Measurements from ENCODE around the gene GALNTL6. TPM values are rescaled to one million over a fixed set of nuclear protein-coding genes. Genes with fewer than 3 reads are reported as not detected.

Gene GALNTL6
- polyA plus RNA-seq, 1 donor (not counting 4 experiments of a cell fraction or from before 2014, with no cell fraction given), result not detected

DNA sequence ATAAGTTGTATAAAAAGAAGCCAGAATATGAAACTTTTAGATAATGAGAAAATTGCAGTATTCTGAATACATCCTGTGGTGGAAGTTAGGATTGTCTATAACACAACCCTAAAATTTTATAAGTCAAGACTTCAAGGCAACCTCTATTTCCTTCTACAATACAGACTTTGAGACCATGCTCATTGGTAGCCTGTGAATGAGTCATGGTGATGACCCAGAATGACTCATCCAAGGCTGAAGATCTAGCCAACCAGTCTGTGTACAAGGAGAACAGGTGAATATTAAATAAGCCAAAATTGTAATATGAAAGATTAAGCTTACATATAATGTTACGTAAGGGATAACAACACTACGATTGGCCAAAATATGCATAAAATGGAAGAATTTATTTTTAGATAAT, 879.5 kb downstream of the GALNTL6 start:
- Histone ChIP-seq H3K4me1 (ENCODE audit: control insufficient read depth, extremely low read depth, insufficient read depth, low read length) (no peaks in the 10 kb centered on the region), H3K9ac (ENCODE audit: control insufficient read depth, extremely low read depth, insufficient read depth, low read length) (no peak overlapping the region), H3K27me3 (ENCODE audit: control insufficient read depth, extremely low read depth, insufficient read depth, low read length) (no peaks in the 10 kb centered on the region), H3K36me3 (ENCODE audit: control insufficient read depth in 2 of 2, extremely low read depth in 1 of 2, insufficient read depth in 2 of 2, low read length in 2 of 2) (no peaks in the 10 kb centered on the region), H3K79me2 (ENCODE audit: control insufficient read depth, insufficient read depth, low read length) (no peaks in the 10 kb centered on the region), H3K27ac (ENCODE audit: control insufficient read depth, insufficient read depth, low read length) (no peak overlapping the region), H2AFZ (ENCODE audit: control insufficient read depth, low read length) (no peak overlapping the region), H4K20me1 (ENCODE audit: control insufficient read depth, extremely low read depth, insufficient read depth, low read length) (no peaks in the 10 kb centered on the region), H3K4me3 (ENCODE audit: control insufficient read depth in 2 of 3, extremely low read depth in 1 of 3, insufficient read depth in 2 of 3, low read depth in 1 of 3, low read length in 3 of 3) (no peak overlapping the region), H3K4me2 (ENCODE audit: control insufficient read depth, extremely low read depth, insufficient read depth, low read depth, low read length) (no peak overlapping the region), H3K9me1 (ENCODE audit: control insufficient read depth, extremely low read depth, insufficient read depth, low read length) (no peaks in the 10 kb centered on the region), H3K9me3 (ENCODE audit: control insufficient read depth, low read depth, low read length) (no peaks in the 10 kb centered on the region)
- no peak for DNase-seq (ENCODE audit: low read depth, low spot score)
- no peak for FAIRE-seq
- no peak for TF ChIP-seq EZH2 (IDR thresholded peaks at IDR 0.05; ENCODE audit: low read length)
- TF ChIP-seq CTCF (optimal IDR thresholded peaks at IDR 0.05 in 1 of 3, IDR thresholded peaks at IDR 0.05 in 1 of 3, conservative IDR thresholded peaks at IDR 0.05 in 1 of 3; ENCODE audit: extremely low read depth in 1 of 3, insufficient read depth in 2 of 3, low read length in 3 of 3), result no peak
- dilution Hi-C loops (cut with MboI; ENCODE audit: extremely low pct_ligation_motif_present, low sequenced_read_pairs), result no loop called here

DNA sequence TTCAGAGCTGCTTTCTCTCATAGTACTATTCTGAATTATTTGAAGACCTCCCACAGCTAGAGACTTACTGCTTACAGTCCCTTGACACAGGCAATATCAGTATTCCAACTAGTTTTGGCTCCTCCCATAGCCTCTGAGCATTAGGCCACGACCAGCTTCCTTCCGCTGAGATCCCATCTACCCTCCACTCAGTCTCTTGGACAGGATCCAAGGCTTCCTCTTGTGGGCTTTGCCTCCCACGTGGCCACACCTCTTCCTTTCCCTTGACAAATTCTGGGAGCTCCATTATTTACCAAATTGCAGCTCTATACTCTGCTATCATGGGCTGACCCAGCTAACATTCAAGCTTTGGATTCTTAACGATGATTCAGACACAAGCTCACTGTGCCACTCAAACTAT, 885.1 kb downstream of the GALNTL6 start:
- Histone ChIP-seq H3K79me2 (ENCODE audit: control insufficient read depth, insufficient read depth, low read length) (no peaks in the 10 kb centered on the region), H3K4me3 (ENCODE audit: control insufficient read depth in 2 of 3, extremely low read depth in 1 of 3, insufficient read depth in 2 of 3, low read depth in 1 of 3, low read length in 3 of 3) (no peak overlapping the region), H2AFZ (ENCODE audit: control insufficient read depth, low read length) (no peak overlapping the region), H3K27ac (ENCODE audit: control insufficient read depth, insufficient read depth, low read length) (no peak overlapping the region), H3K9me1 (ENCODE audit: control insufficient read depth, extremely low read depth, insufficient read depth, low read length) (no peaks in the 10 kb centered on the region), H3K27me3 (ENCODE audit: control insufficient read depth, extremely low read depth, insufficient read depth, low read length) (no peaks in the 10 kb centered on the region), H4K20me1 (ENCODE audit: control insufficient read depth, extremely low read depth, insufficient read depth, low read length) (no peaks in the 10 kb centered on the region), H3K4me1 (ENCODE audit: control insufficient read depth, extremely low read depth, insufficient read depth, low read length) (no peaks in the 10 kb centered on the region), H3K9me3 (ENCODE audit: control insufficient read depth, low read depth, low read length) (no peaks in the 10 kb centered on the region), H3K4me2 (ENCODE audit: control insufficient read depth, extremely low read depth, insufficient read depth, low read depth, low read length) (no peak overlapping the region), H3K9ac (ENCODE audit: control insufficient read depth, extremely low read depth, insufficient read depth, low read length) (no peak overlapping the region), H3K36me3 (ENCODE audit: control insufficient read depth in 2 of 2, extremely low read depth in 1 of 2, insufficient read depth in 2 of 2, low read length in 2 of 2) (no peaks in the 10 kb centered on the region)
- dilution Hi-C loops (cut with MboI; ENCODE audit: extremely low pct_ligation_motif_present, low sequenced_read_pairs), result no loop called here
- FAIRE-seq (no peak), DNase-seq (ENCODE audit: low read depth, low spot score) (no peak)
- TF ChIP-seq CTCF (optimal IDR thresholded peaks at IDR 0.05 in 1 of 3, IDR thresholded peaks at IDR 0.05 in 1 of 3, conservative IDR thresholded peaks at IDR 0.05 in 1 of 3; ENCODE audit: extremely low read depth in 1 of 3, insufficient read depth in 2 of 3, low read length in 3 of 3) (no peak), EZH2 (IDR thresholded peaks at IDR 0.05; ENCODE audit: low read length) (no peak)

All from keratinocyte (primary cell).